ENCODE results near the gene SPRED1. TPM values are rescaled to one million over a fixed set of nuclear protein-coding genes. Genes with fewer than 3 reads are reported as not detected.

Gene SPRED1
- total and polyA plus RNA-seq, 2 donors from 2014 or later, result 4.6 to 36.2 TPM

DNA sequence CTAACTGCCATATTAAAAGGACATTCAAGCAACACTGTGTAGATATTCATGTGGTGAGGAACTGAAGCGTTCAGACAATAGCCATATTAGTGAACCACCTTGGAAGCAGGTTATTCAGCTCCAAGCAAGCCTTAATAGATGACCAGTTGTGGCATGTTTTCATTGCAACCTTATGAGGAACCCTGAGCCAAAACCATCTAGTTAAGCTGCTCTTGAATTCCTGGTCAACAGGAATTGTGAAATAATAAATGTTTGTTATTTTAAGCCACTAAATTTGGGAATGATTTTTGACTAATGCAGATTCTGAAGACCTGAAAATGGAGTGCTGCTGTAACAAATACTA lies 73.0 kb downstream of the SPRED1 start:
- DNase-seq (no peak), FAIRE-seq (no peak)
- Histone ChIP-seq H3K27me3 (ENCODE audit: control insufficient read depth, insufficient read depth, low read length) (no peaks in the 10 kb centered on the region), H3K36me3 (ENCODE audit: control insufficient read depth in 2 of 3, insufficient read depth in 3 of 3, low read length in 3 of 3) (peaks cover 0 to 11% (median 3%) of the 10 kb centered on the region in 3 donors), H3K9me3 (ENCODE audit: control insufficient read depth in 2 of 3, insufficient read depth in 1 of 3, low read length in 3 of 3) (no peaks in the 10 kb centered on the region), H3K27ac (ENCODE audit: low read depth in 2 of 2, low read length in 2 of 2) (no peak overlapping the region), H3K9ac (ENCODE audit: low read length in 3 of 3) (no peak overlapping the region), H3K4me3 (ENCODE audit: low read length in 3 of 3) (no peak overlapping the region), H3K4me1 (ENCODE audit: control insufficient read depth in 2 of 3, insufficient read depth in 2 of 3, low read depth in 1 of 3, low read length in 3 of 3) (no peaks in the 10 kb centered on the region)
- intact Hi-C loops (cut with DNase I), result no loop called here
- TF ChIP-seq, protein P1, sequence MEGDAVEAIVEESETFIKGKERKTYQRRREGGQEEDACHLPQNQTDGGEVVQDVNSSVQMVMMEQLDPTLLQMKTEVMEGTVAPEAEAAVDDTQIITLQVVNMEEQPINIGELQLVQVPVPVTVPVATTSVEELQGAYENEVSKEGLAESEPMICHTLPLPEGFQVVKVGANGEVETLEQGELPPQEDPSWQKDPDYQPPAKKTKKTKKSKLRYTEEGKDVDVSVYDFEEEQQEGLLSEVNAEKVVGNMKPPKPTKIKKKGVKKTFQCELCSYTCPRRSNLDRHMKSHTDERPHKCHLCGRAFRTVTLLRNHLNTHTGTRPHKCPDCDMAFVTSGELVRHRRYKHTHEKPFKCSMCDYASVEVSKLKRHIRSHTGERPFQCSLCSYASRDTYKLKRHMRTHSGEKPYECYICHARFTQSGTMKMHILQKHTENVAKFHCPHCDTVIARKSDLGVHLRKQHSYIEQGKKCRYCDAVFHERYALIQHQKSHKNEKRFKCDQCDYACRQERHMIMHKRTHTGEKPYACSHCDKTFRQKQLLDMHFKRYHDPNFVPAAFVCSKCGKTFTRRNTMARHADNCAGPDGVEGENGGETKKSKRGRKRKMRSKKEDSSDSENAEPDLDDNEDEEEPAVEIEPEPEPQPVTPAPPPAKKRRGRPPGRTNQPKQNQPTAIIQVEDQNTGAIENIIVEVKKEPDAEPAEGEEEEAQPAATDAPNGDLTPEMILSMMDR (IDR thresholded peaks at IDR 0.05; ENCODE audit: borderline replicate concordance, extremely low read depth, insufficient read depth), result no peak

DNA sequence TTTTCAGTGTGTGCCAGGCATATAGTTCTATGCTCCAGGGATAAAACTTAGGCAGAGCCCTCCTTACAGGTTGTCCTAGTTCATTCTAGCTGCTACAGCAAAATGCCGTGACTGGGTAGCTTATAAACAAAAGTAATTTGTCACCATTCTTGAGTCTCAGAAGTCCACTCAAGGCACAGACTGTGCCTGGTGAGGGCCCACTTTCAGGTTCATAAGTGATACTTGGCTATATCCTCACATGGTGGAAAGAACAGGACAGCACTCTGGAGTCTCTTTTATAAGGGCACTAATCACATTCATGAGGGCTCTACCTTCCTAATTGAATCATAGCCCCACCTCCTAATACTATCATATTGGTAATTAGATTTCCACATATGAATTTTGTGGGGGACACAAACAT lies 80.1 kb downstream of the SPRED1 start:
- FAIRE-seq, result no peak
- TF ChIP-seq, protein P1 (IDR thresholded peaks at IDR 0.05; ENCODE audit: borderline replicate concordance, extremely low read depth, insufficient read depth), result no peak

DNA sequence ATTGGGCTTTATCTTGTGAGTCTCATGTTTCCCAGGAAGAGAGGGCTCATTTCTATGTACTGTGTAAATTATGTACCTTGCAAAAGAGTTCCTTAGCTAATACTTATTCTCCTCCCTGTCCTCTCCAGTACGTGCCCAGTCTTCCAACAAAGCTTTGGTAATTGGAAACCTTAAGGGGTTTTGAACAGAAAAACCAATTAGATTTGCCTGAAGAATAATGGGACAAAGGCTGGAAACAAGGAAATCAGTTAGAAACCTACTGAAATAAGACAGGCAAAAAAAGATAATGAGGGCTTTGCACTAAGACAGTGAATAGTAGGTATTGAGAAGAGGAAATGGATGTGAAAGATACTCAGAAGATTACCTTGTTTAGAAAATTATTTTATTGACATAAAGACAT lies 82.5 kb downstream of the SPRED1 start:
- FAIRE-seq (no peak), DNase-seq (peak in 2 of 5 donors; percentile 11 to 21)
- TF ChIP-seq, protein P1 (IDR thresholded peaks at IDR 0.05; ENCODE audit: borderline replicate concordance, extremely low read depth, insufficient read depth), result no peak
- Histone ChIP-seq H3K9me3 (ENCODE audit: control insufficient read depth in 2 of 3, insufficient read depth in 1 of 3, low read length in 3 of 3) (no peaks in the 10 kb centered on the region), H3K9ac (ENCODE audit: low read length in 3 of 3) (no peak overlapping the region), H3K4me1 (ENCODE audit: control insufficient read depth in 2 of 3, insufficient read depth in 2 of 3, low read depth in 1 of 3, low read length in 3 of 3) (no peaks in the 10 kb centered on the region), H3K36me3 (ENCODE audit: control insufficient read depth in 2 of 3, insufficient read depth in 3 of 3, low read length in 3 of 3) (no peaks in the 10 kb centered on the region), H3K4me3 (ENCODE audit: low read length in 3 of 3) (no peak overlapping the region), H3K27me3 (ENCODE audit: control insufficient read depth, insufficient read depth, low read length) (no peaks in the 10 kb centered on the region), H3K27ac (ENCODE audit: low read depth in 2 of 2, low read length in 2 of 2) (no peak overlapping the region)
- intact Hi-C loops (cut with DNase I), result no loop called here

More for the DNA sequence above, 80.1 kb downstream of the SPRED1 start:
- Histone ChIP-seq H3K9ac (ENCODE audit: low read length in 3 of 3) (no peak overlapping the region), H3K27ac (ENCODE audit: low read depth in 2 of 2, low read length in 2 of 2) (no peak overlapping the region), H3K27me3 (ENCODE audit: control insufficient read depth, insufficient read depth, low read length) (no peaks in the 10 kb centered on the region), H3K4me3 (ENCODE audit: low read length in 3 of 3) (no peak overlapping the region), H3K9me3 (ENCODE audit: control insufficient read depth in 2 of 3, insufficient read depth in 1 of 3, low read length in 3 of 3) (no peaks in the 10 kb centered on the region), H3K36me3 (ENCODE audit: control insufficient read depth in 2 of 3, insufficient read depth in 3 of 3, low read length in 3 of 3) (no peaks in the 10 kb centered on the region), H3K4me1 (ENCODE audit: control insufficient read depth in 2 of 3, insufficient read depth in 2 of 3, low read depth in 1 of 3, low read length in 3 of 3) (no peaks in the 10 kb centered on the region)
- intact Hi-C loops (cut with DNase I), result no loop called here
- DNase-seq, result no peak

DNA sequence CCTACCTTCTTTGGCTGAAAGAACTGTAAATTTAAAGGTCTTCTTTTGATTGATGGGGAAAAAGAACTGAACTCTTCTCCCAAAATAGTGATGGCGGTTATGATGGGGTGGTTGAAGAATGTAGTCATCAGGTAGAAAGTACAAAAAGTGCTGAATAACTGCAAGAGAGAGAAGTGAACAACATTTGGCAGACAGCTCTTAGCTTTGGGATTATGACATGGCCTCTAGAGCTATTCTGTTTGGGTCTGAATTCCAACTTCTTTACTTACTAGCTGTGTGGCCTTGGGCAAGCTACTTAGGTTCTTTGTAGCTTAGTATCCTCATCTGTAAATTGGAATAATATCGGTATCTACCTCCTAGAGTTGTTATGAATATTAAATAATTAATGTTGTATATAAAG lies 91.7 kb downstream of the SPRED1 start:
- H3K9me3 ChIP-seq (ENCODE audit: control insufficient read depth in 2 of 3, insufficient read depth in 1 of 3, low read length in 3 of 3), result no peaks in the 10 kb centered on the region
- H3K36me3 ChIP-seq (ENCODE audit: control insufficient read depth in 2 of 3, insufficient read depth in 3 of 3, low read length in 3 of 3), result no peaks in the 10 kb centered on the region
- H3K4me1 ChIP-seq (ENCODE audit: control insufficient read depth in 2 of 3, insufficient read depth in 2 of 3, low read depth in 1 of 3, low read length in 3 of 3), result no peaks in the 10 kb centered on the region
- H3K27me3 ChIP-seq (ENCODE audit: control insufficient read depth, insufficient read depth, low read length), result no peaks in the 10 kb centered on the region
- intact Hi-C loops (cut with DNase I), result no loop called here
- no peak overlapping the region for H3K9ac ChIP-seq (ENCODE audit: low read length in 3 of 3)
- no peak for DNase-seq
- FAIRE-seq, result no peak
- TF ChIP-seq, protein P1 (IDR thresholded peaks at IDR 0.05; ENCODE audit: borderline replicate concordance, extremely low read depth, insufficient read depth), result no peak
- no peak overlapping the region for H3K27ac ChIP-seq (ENCODE audit: low read depth in 2 of 2, low read length in 2 of 2)
- H3K4me3 ChIP-seq (ENCODE audit: low read length in 3 of 3), result no peak overlapping the region

Measured in kidney (tissue), 14 donors.